Prostate gland (tissue), 2 donors: ENCODE data around the gene GP9. TPM values are rescaled to one million over a fixed set of nuclear protein-coding genes. Genes with fewer than 3 reads are reported as not detected.

Experiments
- DNase-seq: peaks from one replicate; pipeline ENCODE4 v3.0.0-alpha.2; 2019; ENCODE audit warnings: low spot score
- H3K27ac ChIP-seq, 2 donors: fragments of 200-600 bp; sonication (generic); 2 replicates each; pipeline ENCODE4 v1.5.1; 2017 to 2019
- H3K27me3 ChIP-seq: fragments of 200-600 bp; sonication (generic); replicated peaks from 2 replicates; pipeline ENCODE4 v1.5.1; 2019; ENCODE audit not compliant: insufficient read depth
- H3K36me3 ChIP-seq, 2 donors: fragments of 200-600 bp; sonication (generic); 1 replicate in 1 of 2; 2 replicates in 1 of 2; pipeline versions ENCODE4 v1.5.1 to v1.8.1; 2017 to 2019
- H3K4me1 ChIP-seq: fragments of 200-600 bp; sonication (generic); replicated peaks from 2 replicates; pipeline ENCODE4 v1.5.1; 2019
- H3K4me3 ChIP-seq, 2 donors: fragments of 200-600 bp; sonication (generic); 2 replicates each; pipeline ENCODE4 v1.5.1; 2017 to 2019
- H3K9me3 ChIP-seq: fragments of 200-600 bp; sonication (generic); 2 replicates; pipeline ENCODE4 v1.5.1; 2017
- POLR2A ChIP-seq: fragments of 450-650 bp; IDR thresholded peaks from one replicate; pipeline ENCODE4 v1.6.1; 2016; ENCODE audit warnings: antibody characterized with exemption, mild to moderate bottlenecking
- POLR2AphosphoS5 ChIP-seq: sonication (generic); formaldehyde crosslinking; IDR thresholded peaks from one replicate; pipeline ENCODE4 v1.6.1; 2017; ENCODE audit warnings: antibody characterized with exemption
- WGBS: methylation state at CpG from one replicate; pipeline ENCODE4 v1.1.5; 2018; 5-methylcytosine and 5-hydroxymethylcytosine counted together
- intact Hi-C: fragments of 100-400 bp; cut with DNase I; formaldehyde crosslinking; loops from one replicate; pipeline ENCODE4 v1.14.2; 2022
- total RNA-seq, 2 donors: library from RNA; depleted of rRNA; stranded (reverse); fragments of >200 nt; gene quantifications; one replicate each; pipeline ENCODE4 v1.1.0, GENCODE V29; 2016
- TF ChIP-seq, protein P1 (sequence below), 4 experiments: fragments of 200-600 bp in 2 of 4; fragments of 450-650 bp in 2 of 4; sonication (generic) in 2 of 4; IDR thresholded peaks; 1 replicate in 3 of 4; 2 replicates in 1 of 4; pipeline ENCODE4 v1.5.1; 2016 to 2019; ENCODE audit warnings: antibody characterized with exemption in 4 of 4, mild to moderate bottlenecking in 2 of 4, moderate library complexity in 2 of 4

Gene GP9
- total RNA-seq, 2 donors from 2014 or later: not detected

DNA sequence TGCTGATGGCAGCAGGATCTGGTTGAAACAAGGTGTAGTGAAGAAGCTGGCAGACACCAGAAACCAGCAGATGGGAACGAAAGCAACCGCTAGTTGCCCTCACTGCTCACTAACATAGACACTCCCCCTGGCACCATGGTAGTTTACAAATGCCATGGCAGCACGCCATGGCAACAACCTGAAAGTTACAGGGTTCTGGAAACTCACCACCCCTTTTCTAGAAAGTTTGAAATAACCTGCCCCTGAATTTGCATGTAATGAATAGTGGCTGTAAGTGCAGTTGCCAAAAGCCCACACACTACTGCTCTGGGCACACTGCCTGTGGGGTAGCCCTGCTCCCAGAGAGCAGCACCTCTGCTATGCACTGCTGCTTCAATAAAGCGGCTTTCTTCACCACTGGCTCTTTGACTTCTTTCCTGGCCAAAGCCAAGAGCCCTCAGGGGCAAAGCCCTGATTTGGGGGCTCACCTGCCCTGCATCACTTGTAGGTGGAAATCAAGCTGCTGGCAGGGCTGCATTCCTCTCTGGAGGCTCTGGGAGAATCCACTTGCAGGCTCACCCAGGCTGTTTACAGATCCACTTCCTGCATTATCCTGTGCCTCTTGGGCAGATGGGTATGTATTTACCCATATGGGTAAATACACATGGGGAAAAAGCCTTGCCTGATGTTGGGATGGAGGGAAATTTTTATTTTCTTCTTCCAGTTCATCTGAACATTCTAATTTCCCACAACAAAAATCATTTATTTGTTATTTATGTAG is 2.0 kb upstream of the GP9 start:
- 30% methylated on average over 4 of the region's 4 CpGs for whole genome bisulfite sequencing
- H3K9me3 ChIP-seq: no peaks in the 10 kb centered on the region
- H3K4me3 ChIP-seq: no peak overlapping the region
- peak; percentile 76 for DNase-seq
- peaks cover 10% of the 10 kb centered on the region for H3K4me1 ChIP-seq
- no peaks in the 10 kb centered on the region for H3K27me3 ChIP-seq
- peak overlapping the region; percentile 26 to 66 for H3K27ac ChIP-seq
- TF ChIP-seq POLR2AphosphoS5 (peak; percentile 39), POLR2A (no peak)
- TF ChIP-seq, protein P1, sequence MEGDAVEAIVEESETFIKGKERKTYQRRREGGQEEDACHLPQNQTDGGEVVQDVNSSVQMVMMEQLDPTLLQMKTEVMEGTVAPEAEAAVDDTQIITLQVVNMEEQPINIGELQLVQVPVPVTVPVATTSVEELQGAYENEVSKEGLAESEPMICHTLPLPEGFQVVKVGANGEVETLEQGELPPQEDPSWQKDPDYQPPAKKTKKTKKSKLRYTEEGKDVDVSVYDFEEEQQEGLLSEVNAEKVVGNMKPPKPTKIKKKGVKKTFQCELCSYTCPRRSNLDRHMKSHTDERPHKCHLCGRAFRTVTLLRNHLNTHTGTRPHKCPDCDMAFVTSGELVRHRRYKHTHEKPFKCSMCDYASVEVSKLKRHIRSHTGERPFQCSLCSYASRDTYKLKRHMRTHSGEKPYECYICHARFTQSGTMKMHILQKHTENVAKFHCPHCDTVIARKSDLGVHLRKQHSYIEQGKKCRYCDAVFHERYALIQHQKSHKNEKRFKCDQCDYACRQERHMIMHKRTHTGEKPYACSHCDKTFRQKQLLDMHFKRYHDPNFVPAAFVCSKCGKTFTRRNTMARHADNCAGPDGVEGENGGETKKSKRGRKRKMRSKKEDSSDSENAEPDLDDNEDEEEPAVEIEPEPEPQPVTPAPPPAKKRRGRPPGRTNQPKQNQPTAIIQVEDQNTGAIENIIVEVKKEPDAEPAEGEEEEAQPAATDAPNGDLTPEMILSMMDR (IDR thresholded peaks at IDR 0.05): peak in 2 of 4 experiments; percentile 11 to 25
- intact Hi-C loops: loop anchor here (10.0 kb wide), 1 partner anchor 84 kb away; no protein-coding TSS in a partner anchor
- H3K36me3 ChIP-seq: no peaks in the 10 kb centered on the region

DNA sequence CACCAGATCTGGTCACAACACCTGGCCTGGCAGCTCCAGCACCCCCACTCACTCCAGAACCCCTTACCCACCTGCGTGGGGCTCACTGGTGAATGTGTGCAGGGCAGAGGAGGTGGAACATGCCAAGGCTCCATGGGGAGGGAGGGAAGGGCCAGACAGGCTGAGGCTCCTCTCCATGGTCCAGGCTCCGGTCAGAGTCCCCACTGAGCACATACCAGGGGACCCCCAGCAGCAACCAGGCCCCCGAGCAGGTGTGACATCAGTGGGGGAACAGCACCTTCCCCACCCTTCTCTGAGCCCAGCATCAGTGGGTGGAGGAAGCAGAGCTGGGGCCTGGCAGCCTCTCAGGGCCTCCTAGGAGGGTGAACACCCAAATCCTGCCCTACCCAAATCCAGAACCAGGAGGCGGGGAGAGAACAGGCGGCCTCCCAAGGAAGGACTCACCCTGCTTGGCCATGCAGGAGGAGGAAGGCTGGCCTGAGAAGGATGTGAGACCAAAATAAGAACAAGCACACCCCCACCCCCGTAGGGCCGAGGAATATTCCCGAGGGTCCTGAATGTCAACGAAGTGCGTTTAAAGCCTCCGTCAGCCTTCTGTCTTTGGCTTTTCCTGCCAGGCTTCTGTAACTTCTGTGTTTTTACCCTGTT is 1.1 kb upstream of the GP9 start:
- DNase-seq: no peak
- intact Hi-C loops: loop anchor here (10.0 kb wide), 1 partner anchor 85 kb away; no protein-coding TSS in a partner anchor
- no peaks in the 10 kb centered on the region for H3K36me3 ChIP-seq
- 79% methylated on average over 11 of the region's 11 CpGs for WGBS
- no peaks in the 10 kb centered on the region for H3K9me3 ChIP-seq
- peak overlapping the region; percentile 13 to 66 for H3K27ac ChIP-seq
- H3K27me3 ChIP-seq: no peaks in the 10 kb centered on the region
- no peak overlapping the region for H3K4me3 ChIP-seq
- TF ChIP-seq POLR2A: no peak
- TF ChIP-seq, protein P1 (IDR thresholded peaks at IDR 0.05): no peak
- TF ChIP-seq POLR2AphosphoS5: no peak
- peaks cover 10% of the 10 kb centered on the region for H3K4me1 ChIP-seq

DNA sequence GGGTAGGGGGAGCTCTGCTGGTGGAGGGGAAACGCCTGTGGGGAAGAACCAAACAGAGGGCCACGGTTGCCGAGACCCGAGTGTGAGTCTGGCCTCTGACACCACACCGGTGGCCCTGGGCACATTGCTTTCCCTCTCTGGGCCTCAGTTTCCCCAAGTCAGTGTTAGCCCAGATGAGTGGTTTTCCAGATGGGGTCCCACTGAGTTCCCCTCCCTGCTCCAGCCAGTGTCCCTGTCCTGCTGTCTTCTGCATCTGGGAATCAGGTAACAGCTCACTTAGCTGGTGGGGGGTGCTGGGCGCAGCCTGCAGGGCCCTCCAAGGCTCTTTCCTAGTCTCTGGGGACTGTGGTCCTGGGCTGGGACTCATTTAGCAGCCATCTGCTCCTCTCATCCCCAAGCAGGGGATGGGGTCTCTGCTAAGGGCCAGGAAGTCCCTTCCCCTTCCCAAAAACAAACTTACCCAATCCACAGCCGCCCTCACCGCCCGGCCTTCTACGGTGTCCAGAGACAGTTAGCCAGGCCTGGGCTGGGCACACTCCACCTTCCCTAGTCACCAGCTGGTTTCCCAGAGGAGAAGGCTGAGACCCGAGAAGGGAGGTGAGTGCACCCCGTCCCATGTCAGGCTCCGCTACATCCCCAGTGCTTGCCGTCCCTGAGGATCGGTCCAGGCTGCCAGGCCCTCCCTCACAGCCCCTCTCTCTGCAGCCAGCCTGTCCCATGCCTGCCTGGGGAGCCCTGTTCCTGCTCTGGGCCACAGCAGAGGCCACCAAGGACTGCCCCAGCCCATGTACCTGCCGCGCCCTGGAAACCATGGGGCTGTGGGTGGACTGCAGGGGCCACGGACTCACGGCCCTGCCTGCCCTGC is 676 bp downstream of the GP9 start:
- intact Hi-C loops: no loop called here
- TF ChIP-seq POLR2A (no peak), POLR2AphosphoS5 (no peak)
- TF ChIP-seq, protein P1 (IDR thresholded peaks at IDR 0.05): no peak

DNA sequence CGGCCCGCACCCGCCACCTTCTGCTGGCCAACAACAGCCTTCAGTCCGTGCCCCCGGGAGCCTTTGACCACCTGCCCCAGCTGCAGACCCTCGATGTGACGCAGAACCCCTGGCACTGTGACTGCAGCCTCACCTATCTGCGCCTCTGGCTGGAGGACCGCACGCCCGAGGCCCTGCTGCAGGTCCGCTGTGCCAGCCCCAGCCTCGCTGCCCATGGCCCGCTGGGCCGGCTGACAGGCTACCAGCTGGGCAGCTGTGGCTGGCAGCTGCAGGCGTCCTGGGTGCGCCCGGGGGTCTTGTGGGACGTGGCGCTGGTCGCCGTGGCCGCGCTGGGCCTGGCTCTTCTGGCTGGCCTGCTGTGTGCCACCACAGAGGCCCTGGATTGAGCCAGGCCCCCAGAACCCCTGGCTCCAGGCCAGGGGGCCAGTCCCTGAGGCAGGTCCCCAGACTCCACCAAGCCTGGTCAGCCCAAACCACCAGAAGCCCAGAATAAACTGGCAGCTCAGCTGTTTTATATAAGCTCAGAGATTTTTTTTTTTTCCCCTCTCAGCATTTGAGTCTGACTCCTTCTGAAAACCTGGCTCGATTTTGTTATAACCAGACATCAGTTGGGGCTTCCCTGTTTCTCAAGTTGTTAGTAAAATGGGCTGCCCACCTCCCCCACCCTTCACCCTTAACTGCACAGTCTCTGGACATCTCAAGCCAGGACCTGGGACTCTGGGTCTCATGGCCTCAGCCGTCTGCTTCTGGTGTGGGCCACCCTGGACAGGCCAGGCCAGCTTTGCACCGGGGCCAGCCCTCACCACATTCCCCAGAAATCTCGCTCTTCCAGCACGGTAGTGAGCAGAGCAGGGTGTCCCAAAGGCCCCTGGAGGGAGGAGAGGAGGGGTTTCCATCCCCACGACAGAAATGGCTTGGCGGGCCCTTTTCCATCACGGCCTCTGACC is 1.6 kb downstream of the GP9 start:
- no peaks in the 10 kb centered on the region for H3K36me3 ChIP-seq
- H3K4me1 ChIP-seq: peaks cover 11% of the 10 kb centered on the region
- H3K27ac ChIP-seq: no peak overlapping the region
- no peaks in the 10 kb centered on the region for H3K27me3 ChIP-seq
- no peaks in the 10 kb centered on the region for H3K9me3 ChIP-seq
- WGBS: 90% methylated on average over 24 of the region's 32 CpGs
- intact Hi-C loops: no loop called here
- TF ChIP-seq POLR2AphosphoS5: no peak
- no peak for TF ChIP-seq POLR2A
- TF ChIP-seq, protein P1 (IDR thresholded peaks at IDR 0.05): no peak
- no peak overlapping the region for H3K4me3 ChIP-seq
- no peak for DNase-seq

More for the DNA sequence above, 676 bp downstream of the GP9 start:
- Histone ChIP-seq H3K4me3 (no peak overlapping the region), H3K4me1 (peaks cover 10% of the 10 kb centered on the region), H3K27me3 (no peaks in the 10 kb centered on the region), H3K27ac (no peak overlapping the region), H3K9me3 (no peaks in the 10 kb centered on the region), H3K36me3 (no peaks in the 10 kb centered on the region)
- 92% methylated on average over 19 of the region's 19 CpGs for WGBS
- no peak for DNase-seq
